Ureter (tissue), 1 donor: Measurements from ENCODE around the gene CDH13. TPM values are rescaled to one million over a fixed set of nuclear protein-coding genes. Genes with fewer than 3 reads are reported as not detected.

ENCODE experiments used
- DNase-seq: peaks from one replicate; pipeline ENCODE4 v3.0.0-alpha.2; 2020; ENCODE audit warnings: low spot score
- total RNA-seq: library from RNA; stranded (reverse); gene quantifications from one replicate; pipeline ENCODE4 v1.2.4, GENCODE V29; 2023
- donor health status: DM: yes; HTN: yes; CAD: no.

CDH13 gene
- total RNA-seq, 1 donor from 2014 or later = 5.9 TPM

DNA sequence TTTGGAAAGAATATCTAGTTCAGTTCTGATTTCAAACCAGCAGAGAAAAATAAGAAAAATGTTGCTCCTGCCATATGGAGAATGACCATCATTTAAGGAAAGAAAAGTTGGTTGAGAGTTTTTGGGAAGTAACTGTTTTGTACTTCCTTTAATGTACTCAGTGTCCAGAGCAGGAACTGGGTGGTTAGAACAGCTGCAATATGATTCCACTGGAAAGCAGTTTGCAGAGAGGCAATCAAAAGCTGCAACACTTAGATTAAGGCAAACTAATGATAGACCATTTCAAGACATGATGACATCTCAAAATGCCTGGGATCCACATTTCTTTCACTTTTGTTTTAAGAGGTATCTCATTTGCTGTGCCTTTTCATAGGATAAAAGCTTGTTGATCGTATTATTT lies 867.7 kb downstream of the CDH13 start:
- no peak for DNase-seq

DNA sequence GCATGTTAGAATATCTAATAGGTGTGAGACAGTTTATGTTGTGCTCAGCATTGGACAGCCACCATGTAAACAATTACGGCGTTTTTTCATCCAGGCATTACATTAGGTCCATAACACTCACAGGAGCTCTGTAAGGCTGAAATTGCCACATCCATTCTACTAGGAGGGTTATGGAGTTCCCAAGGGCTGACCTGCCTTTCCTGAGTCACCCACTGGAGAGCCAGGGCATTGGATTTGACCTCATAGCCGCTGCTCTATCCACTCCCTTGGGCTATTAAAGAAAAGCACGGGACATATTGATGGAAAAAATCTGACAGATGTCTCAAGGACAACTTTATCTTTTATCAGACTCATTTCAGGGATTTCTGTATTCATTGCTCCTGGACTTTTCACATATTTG lies 874.7 kb downstream of the CDH13 start:
- DNase-seq = no peak

DNA sequence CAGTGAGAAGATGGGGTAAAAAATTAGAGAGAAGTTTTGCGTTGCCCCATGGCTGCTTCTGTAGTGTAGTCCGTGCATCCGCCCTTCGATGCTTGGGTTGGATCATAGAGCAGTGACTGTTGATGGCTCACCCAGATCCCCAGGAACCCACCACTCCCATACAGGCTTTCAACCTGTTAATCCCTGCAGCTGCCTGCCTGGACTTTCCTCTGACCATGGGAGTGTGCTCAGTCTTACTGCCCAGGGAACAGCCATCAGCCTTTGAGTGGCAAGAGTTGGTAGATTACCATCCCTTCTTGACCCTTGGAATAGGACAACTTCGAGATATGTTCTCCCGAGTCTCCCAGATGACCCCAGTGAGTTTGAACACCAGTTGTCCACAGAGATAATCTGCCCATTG lies 881.5 kb downstream of the CDH13 start:
- no peak for DNase-seq

- no peak for DNase-seq
These were observed 882.5 kb downstream of the CDH13 start for GRCh38 chr16:83509316-83509715.

GRCh38 chr16:83510906-83511305 lies 884.1 kb downstream of the CDH13 start:
- DNase-seq = no peak

DNA sequence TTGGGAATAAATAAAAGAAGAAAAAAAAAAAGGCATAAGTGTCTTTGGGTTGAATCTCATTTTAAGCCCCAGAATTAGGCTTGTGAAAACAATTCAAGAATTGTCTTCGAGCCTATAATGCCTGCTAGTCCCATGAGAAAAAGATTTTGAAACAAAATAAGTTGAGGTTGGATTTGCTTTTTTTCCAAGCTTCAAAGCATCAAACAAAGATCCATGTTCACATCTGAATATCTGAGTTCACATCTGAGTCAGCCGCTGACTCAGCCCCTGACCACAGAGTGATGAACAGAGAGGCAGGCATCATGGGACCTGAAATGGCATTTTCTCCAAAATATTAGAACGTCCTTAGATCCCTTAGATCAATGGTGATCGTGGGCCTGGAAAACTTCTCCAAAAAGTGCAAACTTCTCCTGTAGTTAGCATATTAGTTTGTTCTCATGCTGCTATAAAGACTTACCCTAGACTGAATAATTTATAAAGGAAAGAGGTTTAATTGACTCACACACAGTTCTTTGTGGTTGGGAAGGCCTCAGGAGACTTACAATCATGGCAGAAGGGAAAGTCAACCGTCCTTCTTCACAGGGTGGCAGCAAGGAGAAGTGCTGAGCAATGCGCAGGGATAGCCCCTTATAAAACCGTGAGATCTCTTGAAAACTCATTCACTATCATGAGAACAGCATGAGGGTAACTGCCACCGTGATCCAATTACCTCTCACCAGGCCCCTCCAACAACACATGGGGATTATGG lies 886.4 kb downstream of the CDH13 start:
- no peak for DNase-seq

- no peak for DNase-seq
These were observed 888.6 kb downstream of the CDH13 start for GRCh38 chr16:83515395-83515794.

DNA sequence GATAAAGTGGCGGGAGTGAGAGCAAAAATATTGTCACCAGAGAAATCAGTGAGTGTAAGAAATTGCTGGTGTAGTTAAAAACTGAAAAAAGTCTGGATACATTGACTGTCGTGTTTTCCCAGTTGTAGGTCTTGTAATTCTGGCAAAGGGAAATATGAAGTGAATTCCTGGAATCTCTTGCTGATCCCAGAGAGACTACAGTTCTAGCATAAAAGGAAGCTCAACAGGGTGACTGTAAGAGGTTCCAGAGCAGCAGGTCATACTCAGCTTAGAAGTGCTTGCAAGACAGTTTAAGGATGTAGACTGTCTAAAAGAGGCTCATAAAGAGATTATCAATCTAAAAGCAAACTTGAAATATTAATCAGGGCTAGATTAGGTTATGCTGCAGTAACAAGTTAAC lies 890.2 kb downstream of the CDH13 start:
- no peak for DNase-seq

- no peak for DNase-seq
These were observed 890.6 kb downstream of the CDH13 start for GRCh38 chr16:83517398-83517797.

- no peak for DNase-seq
These were observed 893.8 kb downstream of the CDH13 start for GRCh38 chr16:83520596-83520995.

- no peak for DNase-seq
These were observed 903.5 kb downstream of the CDH13 start for GRCh38 chr16:83530293-83530692.

GRCh38 chr16:83532634-83533033 lies 905.9 kb downstream of the CDH13 start:
- no peak for DNase-seq

DNA sequence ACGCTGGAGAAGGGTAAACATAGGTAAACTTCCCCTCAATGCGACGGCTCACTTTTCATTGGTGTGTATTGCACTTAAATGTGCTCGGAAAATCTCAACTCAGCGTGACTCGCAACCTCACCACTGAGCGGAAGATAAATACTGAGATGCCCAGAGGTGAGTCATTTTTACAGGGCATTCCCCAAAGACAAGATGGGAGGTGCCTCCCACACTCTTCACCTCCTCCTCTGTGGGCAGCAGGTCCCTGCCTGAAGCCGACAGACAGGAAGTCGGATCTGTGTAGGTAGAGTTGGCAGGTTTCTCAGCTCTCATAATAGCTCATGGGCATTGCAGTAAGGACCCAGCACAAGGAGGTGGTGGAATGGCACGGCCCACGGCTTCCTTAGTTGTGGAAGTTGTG lies 906.4 kb downstream of the CDH13 start:
- DNase-seq = no peak

- DNase-seq = no peak
These were observed 911.9 kb downstream of the CDH13 start for GRCh38 chr16:83538707-83539106.

DNA sequence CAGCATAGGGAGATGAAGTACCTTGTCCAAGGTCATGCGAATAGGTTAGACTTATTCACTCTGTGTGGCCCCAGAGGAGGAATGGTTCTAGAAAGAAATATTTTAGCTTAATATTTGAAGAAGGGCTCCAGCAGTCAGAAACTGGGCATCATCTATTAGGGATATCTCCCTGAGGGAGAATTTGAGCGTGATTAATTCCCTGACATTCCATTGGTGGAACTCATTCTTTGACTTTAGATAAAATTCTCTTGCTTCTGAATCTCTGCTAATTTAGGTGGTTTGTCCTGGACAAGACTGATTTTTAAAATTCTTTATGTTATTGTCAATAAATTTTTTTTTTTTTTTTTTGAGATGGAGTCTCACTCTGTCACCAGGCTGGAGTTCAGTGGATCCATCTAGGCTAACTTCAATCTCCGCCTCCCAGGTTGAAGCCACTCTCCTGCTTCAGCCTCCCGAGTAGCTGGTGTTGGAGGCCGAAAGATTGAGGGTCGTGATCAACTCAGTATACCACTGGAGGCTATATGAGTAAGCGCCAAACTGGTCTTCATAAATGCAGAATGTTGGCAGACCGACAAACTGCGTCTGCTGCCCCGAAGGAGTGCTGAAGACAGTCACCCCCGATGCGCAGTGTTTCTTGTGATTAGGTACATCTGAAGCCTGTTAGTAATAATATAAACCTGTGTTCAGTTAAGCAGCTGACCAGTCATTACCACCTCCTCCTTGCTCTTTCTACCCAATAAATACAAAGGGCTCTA lies 913.1 kb downstream of the CDH13 start:
- no peak for DNase-seq

GRCh38 chr16:83541231-83541630 lies 914.5 kb downstream of the CDH13 start:
- no peak for DNase-seq

- DNase-seq = no peak
These were observed 915.7 kb downstream of the CDH13 start for GRCh38 chr16:83542491-83542890.

DNA sequence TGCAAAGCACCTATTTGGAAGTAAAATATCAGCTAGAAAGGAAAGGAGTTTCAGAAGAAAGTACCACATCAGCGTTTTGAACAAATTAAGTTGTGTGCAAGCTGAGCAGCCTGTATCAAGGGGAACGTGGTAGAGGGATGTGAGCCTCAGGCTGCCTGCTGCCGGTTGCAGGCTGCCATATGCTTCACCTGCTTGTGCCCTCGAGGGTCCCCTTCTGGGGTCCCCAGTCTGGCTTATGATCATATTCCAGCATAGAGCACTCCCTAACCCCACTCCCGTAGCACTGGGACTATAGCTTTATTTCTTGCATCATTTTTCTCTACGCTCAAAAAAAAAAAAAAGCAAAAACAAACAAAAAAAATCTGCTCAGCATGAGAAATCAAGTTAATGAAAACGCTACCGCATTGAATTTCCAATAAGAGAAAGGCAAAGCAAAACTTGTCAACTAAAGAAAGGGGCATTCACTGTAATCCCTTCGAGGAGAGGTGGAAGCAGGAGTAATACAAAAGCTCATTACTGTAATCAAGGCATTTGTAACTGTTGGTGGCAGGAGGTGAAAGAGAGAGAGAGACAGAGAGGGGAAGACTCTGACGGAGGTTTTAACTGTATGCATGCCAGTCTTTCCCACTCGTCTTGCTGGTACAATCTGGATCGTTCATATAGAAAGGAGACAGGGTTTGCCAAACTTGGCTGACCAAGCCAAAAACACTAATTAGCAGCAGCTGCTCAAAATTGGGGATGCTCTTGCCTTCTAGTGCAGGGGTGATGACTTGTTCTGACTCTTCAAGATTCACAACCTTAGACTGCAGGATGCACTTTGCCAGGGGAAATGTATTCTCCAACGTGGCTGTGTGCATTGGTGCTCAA lies 922.8 kb downstream of the CDH13 start:
- no peak for DNase-seq

DNA sequence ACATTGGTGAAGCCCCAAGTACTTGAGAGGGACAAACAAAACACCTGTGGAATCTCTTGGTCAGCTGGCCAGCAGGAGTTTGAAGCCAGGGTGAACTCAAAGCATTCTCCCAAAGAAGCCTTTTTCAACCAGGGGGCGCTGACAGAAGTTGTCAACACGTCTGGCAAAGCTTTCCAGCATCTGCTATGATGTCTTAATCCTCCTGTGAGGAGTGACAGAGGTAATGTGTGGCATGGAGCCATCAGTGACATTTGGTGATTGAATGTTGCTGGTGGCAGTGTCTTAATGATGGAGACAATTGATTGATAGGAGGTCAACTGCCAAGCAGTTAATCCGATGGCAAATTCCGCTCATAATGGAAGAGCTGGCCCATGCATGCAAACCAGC lies 923.4 kb downstream of the CDH13 start:
- no peak for DNase-seq

DNA sequence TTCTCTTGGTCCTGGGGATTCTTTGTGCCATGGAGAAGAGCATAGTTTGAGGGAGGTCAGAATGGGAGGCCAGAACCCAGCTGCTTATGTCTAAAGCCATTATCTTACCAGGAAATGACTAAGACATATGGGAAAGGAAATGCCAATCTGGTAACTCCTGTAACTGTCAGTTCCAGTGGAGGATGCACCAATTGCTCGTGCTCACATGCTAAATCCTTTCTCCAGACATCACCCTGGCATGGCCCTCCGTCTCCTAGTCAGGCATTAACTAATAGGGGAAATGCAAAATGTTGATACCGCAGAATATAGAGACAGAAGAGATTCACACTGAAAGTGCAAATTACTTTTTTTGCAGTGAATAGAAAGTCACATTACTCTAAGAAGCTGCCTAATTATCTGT lies 925.5 kb downstream of the CDH13 start:
- DNase-seq = no peak

DNA sequence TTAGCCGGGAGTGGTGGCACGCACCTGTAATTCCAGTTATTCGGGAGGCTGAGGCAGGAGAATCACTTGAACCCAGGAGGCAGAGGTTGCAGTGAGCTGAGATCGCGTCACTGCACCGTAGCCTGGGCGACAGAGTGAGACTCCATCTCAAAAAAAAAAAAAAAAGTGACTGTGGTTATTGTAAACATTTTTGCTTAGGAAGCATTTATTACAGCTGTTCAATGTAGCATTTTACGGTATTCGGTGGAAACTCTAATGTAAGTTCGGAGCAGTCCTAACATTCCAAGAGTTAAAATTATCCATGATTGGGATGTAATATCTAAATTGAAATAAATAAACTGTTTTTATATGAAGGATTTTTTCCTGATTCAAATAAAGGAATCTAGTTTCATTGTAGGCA lies 926.2 kb downstream of the CDH13 start:
- no peak for DNase-seq

GRCh38 chr16:83554096-83554495 lies 927.3 kb downstream of the CDH13 start:
- DNase-seq = no peak

DNA sequence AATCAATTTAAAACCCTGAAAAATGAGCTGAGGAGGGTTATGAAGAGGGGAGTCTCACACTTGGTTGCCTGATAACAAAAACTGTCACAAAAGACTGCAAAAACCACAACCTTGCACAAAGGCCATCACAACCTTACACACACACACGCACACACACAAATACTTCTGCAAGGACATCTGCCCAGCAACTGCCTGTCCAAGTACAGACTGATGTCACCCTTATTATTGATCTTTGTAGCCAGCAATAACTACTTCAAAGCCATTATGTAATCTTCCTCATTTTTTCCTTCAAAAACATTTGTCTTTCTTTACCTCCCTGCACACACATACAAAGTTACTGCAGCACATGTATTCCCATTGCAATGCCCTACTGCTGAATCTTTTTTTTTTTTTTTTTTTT lies 927.8 kb downstream of the CDH13 start:
- DNase-seq = no peak
